ENCODE results near the gene PDZD7.

PDZD7 gene

DNA sequence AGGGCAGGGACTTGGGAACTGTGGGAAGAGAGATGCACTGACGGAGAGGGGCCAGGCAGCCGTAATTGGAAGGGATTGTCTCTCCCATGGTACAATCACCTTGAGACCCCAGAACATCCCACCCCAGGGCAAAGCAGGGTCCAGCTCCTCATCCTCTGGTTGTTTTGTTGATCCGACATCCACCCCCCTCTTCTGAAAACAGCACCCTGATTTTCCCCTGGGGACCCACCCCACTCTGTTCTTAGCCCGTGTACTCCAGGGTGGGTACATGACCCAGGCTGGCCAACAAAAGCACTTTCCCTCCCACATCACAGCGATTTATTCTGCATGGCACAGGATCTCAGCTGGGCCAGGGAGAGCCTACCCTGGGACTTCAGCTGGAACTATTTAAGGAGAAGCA, 14.1 kb downstream of the PDZD7 start:
- no peak for DNase-seq

DNA sequence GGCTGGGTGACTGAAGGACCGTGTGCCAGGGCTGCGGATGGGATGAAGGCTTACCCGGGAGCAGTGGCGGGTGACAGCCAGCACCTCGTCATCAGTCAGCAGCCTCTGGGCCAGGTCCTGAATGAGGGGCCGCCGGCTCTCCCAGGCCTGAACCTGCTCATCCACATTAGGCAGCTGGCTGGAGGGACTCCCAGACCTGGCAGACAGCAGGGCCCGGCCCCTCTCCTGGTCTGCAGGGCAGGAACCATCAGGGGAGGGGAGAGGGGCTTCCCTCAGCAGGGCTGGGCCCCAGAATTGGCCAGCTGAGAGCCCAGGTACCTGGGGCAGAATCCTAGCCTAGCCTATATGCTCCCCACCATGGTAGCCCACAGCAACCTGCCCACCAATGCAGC, 15.4 kb downstream of the PDZD7 start:
- DNase-seq = no peak

DNA sequence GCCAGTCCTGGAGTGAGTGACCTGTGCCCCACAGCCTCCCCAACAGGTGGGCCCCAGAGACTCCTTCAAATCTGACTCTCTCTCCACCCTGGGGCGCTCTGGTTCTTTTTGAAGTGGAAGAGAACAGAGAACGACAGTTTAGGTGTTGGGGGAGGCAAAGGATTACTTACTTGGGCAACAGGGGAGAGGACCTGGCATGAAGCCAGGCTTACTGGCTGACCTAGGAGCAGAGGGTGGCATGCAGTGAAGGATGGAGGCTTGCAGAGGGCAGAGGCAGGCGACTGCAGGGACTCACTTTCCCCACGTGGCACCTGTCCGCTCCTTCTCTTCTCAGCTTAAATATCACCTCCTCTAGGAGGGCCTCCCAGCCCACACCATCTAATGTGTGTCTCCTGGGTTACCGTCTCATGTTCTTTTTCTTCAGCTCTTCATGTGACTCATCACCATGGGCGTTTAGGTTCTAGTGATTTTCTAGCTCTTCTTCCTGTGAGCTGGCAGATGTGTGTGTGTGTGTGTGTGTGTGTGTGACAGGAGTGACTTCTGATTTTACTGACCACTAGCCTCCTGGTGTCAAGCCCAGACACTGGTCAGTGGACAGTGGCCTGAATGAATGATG, 15.9 kb downstream of the PDZD7 start:
- DNase-seq = no peak

DNA sequence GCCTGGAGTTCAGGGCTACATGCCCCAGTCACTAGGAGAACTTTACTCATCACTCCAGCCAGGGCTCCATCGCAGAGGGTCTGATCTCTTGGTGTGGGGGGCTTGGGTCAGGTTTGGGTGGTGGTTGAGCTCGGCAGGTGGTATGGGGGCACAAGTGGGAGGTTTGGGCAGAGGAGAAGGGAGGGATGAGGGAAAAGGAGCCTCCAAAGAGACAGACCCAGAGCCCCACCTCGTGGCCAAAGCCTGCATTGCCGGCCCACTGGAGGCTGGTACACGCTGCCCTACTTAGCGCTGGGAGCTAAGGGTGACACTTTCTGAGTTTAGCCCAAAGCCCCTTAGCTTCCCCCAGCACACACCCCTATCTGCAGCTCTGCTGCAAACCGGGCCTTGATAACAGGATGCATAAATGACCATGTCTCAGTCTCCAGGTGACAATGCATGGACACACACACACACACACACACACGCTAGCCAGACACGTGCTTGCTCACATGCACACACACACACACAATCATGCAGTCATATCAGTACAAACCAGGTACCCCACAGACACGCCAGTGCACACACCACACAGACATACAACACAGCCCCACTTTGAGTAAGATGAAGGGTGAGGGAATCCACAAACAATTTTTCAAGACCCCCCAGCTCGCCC, 16.6 kb downstream of the PDZD7 start:
- peak; percentile 94 for DNase-seq

DNA sequence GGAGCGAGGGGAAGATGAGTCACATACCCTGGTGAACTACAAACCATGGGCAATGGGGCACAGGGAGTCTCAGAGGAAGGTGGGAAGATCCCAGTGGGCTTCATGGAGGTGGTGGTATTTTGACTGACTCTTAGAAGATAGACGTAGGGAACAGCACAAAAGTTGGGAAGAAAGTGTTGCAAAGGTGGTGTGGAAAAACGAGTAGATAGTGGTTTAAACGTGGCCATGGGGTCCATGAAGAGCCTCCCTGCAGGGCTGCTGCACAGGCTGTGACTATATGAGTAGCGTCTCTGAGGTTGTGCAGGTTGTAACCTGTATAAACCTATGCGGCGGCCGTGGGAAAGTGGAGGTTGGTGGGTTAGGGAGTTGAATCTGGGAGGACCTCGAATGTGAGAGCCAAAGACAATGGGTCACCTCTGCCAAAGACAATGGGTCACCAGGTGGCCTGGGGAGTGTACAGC, 17.5 kb downstream of the PDZD7 start:
- no peak for DNase-seq

DNA sequence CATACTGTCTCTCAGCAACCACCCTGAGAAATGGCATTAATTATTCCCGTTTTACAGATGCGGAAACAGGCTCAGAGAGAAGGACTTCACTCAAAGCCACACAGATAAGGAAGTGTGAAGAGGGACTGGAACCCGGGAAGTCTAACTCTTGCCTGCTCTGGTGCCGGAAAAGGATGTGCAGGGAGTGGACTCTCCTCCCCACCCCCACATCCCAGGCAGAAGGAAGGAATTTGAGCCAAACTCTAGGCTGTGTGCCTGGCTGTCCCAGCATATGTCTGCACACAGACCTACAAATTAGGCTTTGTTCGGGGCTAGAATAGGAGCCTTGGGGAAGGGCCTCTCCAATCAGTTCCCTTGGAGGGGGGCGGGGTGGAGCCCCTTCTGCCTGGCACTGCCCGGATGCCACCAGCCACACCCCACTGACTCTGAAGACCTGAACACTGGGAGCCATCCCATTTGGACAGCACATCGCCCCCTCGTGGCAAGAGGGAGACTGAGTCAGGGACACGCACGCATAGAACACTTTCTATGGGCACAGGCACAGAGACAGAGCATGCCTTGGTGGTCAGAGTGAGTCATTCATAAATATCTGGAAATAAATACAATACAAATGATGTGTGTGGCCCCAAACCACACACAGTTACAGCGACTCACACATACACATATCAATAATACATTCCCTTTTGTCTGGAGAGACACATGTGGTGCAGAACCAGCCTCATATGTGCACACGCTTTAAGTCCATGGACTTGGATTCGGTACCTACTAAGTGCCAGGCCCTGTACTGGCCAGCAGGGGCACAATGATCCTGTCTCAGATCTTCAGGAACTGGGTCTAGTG, 18.2 kb downstream of the PDZD7 start:
- peak; percentile 89 for DNase-seq

DNA sequence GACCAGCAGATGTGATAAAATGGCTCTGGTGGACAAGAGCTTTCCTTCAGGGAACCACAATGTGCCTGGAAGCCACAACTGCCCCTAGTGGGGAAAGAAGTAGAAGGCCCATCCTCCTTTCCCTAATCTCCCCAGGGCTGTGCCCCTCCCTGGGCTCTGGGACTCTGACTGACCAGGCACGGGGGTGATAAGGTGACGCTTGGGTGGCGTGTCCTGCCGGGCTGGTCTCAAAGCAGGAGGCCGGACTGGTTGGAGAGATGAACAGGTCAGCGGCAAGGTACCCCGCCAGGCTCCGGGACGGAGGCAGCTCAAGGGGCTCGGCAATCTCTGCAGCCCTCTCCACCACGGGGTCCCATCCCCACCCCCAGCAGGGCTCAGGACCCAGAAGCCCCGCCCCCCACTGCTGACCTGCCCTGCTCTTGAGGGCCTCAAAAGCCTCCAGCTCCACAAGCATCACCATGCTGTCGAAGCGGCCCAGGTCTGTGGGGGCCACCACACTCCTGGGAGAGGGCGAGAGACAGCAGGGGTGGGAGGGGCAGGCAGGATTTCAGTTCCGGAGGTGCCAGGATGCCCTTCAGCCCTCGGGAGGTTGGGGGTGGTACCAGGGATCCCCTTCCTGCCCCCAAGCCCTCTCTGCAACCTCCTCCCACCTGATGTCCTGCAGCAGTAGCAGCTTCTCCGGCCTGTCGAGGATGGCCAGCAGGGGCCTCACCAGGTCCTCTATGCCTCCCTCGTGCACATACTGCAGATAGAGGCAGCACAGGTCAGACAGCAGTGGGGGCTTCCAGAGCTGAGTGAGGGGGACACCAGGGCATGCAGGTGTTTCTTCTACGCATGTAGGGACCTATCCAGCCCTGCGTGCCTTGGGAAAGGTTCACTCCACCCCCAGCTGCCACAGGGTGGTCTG, 19.2 kb downstream of the PDZD7 start:
- DNase-seq = no peak

DNA sequence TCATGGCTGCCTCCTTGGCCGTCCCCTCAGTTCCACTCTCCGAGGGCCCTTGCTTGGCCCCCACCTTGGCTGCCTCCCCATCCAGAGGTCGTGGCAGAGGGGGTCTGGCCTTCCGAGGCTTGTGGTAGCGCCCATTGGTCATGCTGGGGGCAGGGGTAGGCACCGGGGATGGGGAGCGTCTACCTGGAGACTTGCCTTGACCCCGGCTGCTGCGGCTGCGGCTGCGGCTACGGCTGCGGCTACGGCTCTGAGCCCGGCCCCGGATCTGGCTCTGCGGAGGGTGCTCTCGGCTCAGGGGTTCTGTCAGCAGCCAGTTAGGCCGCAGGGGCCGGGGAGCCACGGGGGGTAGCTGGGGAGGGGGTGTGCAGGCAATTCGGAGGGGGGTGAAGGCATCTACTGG, 20.6 kb downstream of the PDZD7 start:
- DNase-seq = no peak

DNA sequence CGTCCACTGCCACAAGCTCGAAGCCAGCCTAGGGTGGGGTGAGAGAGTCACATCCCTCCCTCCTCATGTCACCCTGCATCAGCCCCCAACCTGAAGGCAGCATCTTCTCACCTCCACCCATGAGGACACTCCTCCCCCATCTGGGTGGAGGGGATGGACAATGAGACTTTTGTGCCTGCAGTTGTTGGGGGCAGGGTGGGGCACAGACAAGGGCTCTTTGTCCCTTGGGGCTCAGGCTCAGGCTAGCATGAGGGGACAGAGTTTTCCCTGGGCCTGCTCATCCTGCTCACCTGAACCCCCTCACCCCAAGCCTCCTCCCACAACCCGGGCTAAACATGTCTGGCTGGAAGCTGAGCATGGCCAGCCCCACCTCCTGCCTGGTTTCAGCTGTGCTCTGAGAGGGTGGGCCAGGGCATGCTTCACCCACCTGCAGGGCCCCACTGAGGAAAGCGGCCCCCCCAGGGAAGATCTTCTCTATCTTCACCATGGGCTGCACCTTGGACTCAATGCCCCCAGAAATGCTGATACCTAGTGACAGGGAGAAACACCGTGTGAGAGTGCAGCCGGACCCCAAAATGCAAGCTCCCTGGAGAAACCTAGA, 22.0 kb downstream of the PDZD7 start:
- no peak for DNase-seq

DNA sequence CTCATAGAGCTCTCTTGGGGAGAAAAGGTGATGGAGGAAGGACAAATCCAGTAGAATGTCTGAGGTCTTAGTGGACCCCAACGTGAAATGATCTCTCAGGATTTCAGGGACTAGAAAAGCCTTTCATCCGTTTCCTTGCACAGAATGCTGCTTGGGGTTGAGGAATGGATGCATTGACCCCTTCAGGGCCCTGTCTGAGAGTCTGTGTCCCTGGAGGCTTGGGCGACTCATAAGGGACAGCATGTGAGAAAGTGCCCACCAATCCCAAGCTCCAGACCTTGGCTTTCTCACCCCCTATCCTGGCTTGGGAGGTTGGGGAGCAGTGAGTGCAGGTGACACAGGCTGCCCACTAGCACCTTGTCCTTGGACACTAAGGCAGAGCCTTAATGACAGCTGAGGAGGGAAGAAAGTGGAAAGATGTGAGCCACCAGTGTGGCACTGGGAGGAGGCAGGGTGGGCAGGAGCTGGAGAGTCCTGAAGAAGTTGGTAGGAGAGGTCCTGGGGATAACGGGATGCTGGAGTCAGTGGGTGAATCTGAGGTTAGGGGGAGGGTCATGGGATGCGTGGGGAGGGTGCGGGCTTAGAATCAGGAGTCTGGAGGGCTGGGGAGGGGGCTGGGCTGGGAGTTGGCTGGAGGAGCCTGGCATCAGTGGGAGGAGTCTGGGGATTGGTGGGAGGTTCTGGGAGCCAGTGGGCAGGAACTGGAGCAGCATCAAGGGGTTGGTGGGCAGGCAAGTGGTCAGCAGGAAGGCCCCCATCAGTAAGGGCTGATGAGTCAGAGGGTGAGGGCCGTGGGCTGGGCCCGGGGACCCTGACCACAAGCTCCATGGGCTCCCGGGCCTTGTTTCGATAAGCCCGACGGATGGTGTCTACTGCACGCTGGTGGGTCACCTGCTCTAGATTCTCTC, 22.8 kb downstream of the PDZD7 start:
- no peak for DNase-seq

DNA sequence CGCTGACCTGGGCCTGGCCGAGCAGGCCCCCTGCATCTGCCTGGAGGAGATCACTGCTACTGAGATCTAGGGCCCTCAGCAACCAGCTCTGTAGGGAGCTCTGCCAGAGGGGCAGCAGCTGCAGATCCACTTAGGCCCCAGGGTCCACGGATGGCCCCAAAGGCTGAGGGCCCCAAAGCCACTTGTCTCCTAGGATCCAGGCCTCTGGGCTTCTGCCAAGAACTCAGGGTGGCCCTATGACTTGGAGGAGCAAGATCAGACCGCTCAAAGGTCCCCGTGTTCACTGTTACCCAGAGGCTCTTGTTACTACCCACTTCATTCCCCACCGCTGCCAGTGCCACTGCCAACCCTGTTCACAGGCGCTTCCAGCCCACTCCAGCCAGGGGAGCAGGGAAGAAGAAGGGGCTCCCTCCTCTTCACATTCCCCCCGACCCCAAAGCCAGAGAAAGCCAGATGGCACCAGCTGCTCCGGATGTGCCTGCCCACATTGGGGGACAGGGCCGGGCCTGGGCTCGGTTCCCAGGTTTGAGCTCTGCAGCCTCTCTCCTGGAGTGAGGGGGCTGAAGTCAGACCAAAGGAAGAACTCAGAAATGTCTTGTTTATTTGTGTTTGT, 23.7 kb downstream of the PDZD7 start:
- DNase-seq = no peak

DNA sequence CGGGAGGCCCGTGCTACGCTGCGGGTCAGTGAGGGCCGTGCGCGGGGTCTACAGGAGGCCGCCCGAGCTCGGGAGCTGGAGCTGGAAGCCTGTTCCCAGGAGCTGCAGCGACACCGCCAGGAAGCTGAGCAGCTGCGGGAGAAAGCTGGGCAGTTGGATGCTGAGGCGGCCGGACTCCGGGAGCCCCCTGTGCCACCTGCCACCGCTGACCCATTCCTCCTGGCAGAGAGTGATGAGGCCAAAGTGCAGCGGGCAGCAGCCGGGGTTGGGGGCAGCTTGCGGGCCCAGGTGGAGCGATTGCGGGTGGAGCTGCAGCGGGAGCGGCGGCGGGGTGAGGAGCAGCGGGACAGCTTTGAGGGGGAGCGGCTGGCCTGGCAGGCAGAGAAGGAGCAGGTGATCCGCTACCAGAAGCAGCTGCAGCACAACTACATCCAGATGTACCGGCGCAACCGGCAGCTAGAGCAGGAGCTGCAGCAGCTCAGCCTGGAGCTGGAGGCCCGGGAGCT, 24.3 kb downstream of the PDZD7 start:
- DNase-seq = no peak

DNA sequence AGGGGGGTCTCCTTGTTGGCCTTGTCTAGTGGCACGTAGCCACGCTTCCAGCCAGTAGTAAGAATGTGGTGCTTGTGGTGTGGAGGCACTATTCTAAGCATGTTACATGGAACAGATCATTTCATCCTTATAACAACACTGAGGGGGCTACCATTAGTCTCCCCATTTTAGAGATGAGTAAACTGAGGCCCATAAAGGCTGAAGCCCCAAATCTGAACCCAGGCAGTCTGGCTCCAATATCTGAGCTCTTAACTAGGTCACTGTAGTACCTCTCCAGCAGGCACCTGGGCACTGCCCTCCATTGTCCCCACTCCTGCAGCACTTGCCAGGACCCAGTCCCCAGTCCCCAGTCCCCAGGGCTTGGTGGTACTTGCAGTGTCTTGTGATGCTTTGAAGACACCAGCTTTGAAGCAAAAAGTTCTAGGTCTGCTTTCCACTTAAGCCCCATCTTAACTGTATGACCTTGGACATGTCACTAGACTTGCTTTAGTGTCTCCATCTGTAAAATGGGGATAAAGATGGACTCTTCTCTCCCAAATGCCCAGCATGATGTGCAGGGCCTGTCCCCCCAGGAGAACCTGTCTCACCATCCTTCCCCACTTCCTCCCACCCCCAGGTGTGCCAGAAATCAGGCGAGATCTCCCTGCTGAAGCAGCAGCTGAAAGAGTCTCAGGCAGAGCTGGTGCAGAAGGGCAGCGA, 24.9 kb downstream of the PDZD7 start:
- no peak for DNase-seq

DNA sequence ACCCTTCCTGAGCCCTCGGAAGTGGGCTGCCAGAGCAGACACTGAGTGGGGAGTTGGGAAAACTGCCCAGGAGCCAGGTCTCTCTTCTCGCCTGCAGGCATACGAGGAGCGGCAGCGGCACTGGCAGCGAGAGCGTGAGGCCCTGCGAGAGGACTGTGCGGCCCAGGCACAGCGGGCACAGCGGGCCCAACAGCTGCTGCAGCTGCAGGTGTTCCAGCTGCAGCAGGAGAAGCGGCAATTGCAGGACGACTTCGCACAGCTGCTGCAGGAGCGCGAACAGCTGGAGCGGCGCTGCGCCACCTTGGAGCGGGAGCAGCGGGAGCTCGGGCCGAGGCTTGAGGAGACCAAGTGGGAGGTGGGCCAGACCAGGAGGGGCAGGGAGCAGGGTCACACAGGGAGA, 25.6 kb downstream of the PDZD7 start:
- DNase-seq = no peak

DNA sequence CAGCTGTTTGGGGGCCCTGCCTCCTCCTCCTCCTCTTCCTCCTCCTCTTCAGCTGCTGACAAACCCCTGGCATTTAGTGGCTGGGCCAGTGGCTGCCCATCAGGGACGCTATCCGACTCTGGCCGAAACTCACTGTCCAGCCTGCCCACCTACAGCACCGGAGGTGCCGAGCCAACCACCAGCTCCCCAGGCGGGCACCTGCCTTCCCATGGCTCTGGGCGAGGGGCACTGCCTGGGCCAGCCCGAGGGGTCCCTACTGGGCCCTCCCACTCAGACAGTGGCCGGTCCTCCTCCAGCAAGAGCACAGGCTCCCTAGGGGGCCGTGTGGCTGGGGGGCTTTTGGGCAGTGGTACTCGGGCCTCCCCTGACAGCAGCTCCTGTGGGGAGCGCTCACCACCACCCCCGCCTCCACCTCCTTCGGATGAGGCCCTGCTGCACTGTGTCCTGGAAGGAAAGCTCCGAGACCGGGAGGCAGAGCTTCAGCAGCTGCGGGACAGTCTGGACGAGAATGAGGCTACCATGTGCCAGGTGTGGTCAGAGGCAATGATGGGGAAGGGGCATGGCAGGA, 27.2 kb downstream of the PDZD7 start:
- DNase-seq = no peak

DNA sequence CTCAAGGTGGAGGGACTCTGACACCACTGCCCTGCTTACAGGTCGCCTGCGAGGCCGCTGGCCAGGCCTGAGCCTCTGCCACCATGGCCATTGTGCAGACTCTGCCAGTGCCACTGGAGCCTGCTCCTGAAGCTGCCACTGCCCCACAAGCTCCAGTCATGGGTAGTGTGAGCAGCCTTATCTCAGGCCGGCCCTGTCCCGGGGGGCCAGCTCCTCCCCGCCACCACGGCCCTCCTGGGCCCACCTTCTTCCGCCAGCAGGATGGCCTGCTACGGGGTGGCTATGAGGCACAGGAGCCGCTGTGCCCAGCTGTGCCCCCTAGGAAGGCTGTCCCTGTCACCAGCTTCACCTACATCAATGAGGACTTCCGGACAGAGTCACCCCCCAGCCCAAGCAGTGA, 28.5 kb downstream of the PDZD7 start:
- no peak for DNase-seq

DNA sequence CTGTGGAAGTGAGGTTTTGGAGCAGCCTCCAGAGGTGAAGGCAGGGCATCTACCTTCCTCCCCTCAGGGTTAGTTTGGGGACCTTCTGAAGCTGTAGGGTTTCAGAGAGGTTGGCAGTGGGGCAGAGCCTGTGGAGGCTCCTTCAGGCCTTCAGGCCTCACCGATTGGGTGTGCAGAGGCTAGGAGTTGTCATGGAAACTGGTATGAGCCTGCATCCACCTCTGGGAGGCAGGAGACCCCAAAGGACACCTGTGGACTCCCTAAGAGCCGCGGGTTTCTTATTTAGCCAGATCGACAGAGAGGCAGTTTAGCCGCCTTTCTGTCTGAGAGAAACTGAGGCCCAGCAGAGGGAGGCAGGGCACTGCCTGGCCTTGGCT, 29.3 kb downstream of the PDZD7 start:
- DNase-seq = no peak

DNA sequence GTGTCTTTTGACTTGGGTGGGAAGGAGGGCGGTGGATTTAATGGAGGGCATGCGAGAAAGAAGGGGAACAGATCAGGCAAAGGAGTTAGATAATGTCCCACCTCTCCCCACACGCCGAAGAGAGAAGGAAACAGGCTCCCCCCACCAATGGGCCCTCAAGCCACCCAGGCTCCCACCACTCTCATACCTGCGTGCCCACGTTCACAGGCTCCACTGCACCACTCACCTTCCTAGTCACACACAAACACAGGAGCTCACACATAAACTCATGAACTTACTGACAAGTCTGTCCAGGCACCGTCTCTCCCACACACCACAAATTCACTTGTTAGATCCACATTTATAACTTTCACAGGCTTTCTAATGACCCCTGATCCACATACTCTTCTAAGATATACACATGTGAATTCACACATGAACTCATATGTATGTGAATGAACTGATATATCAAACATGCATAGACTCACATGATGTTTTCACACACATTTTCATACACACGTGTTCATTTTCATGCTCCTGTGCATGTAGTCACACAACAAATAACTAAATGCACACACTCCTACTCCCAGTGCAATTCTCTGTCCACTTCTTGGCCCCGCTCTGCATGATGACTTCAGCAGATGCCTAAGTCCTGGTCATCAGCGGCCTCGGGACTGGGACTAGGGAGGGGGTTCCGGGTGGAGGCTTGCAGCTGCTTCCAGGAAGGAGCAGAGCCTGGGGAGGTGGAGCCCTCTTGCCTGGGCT, 29.8 kb downstream of the PDZD7 start:
- DNase-seq = no peak
